HG02759 (cell line): Measurements from ENCODE around the gene IVNS1ABP.
"Not testable (repeated sequence)": the region's sequence is repeated elsewhere in the genome, so short reads cannot be mapped to it uniquely, and the experiment has no call there.

Source experiments
- ATAC-seq: cut with Tn5 transposase; IDR thresholded peaks from one replicate; pipeline ENCODE4 v1.9.1; 2021; ENCODE audit warnings: mild to moderate bottlenecking, moderate library complexity; ENCODE audit not compliant: unreplicated experiment

Gene IVNS1ABP

GRCh38 chr1:185317034-185317885 lies at the start of gene IVNS1ABP:
Gene IVNS1ABP (minus strand): TSS chr1:185317243. CDS start chr1:185309493, 7,750 bp downstream.
- ATAC-seq = peak; percentile 74

- no peak for ATAC-seq
Observed at GRCh38 chr1:185365951-185366350, 48.9 kb upstream of the IVNS1ABP start.

GRCh38 chr1:185364528-185364927 lies 47.5 kb upstream of the IVNS1ABP start:
- ATAC-seq = not testable (repeated sequence)

GRCh38 chr1:185363205-185363604 lies 46.2 kb upstream of the IVNS1ABP start:
- no peak for ATAC-seq

- no peak for ATAC-seq
Observed at GRCh38 chr1:185360714-185361113, 43.7 kb upstream of the IVNS1ABP start.

- no peak for ATAC-seq
Observed at GRCh38 chr1:185358957-185359356, 41.9 kb upstream of the IVNS1ABP start.

- no peak for ATAC-seq
Observed at GRCh38 chr1:185355947-185356346, 38.9 kb upstream of the IVNS1ABP start.

GRCh38 chr1:185353124-185353523 lies 36.1 kb upstream of the IVNS1ABP start:
- no peak for ATAC-seq

- ATAC-seq = no peak
Observed at GRCh38 chr1:185351734-185352466, 34.9 kb upstream of the IVNS1ABP start.

- ATAC-seq = no peak
Observed at GRCh38 chr1:185350027-185350442, 33.0 kb upstream of the IVNS1ABP start.

GRCh38 chr1:185349556-185349955 lies 32.5 kb upstream of the IVNS1ABP start:
- ATAC-seq = no peak

- ATAC-seq = no peak
Observed at GRCh38 chr1:185348985-185349384, 31.9 kb upstream of the IVNS1ABP start.

GRCh38 chr1:185348296-185348695 lies 31.3 kb upstream of the IVNS1ABP start:
- ATAC-seq = no peak

GRCh38 chr1:185345913-185346720 lies 29.1 kb upstream of the IVNS1ABP start:
- ATAC-seq = no peak

- no peak for ATAC-seq
Observed at GRCh38 chr1:185343306-185343705, 26.3 kb upstream of the IVNS1ABP start.

GRCh38 chr1:185342672-185343259 lies 25.7 kb upstream of the IVNS1ABP start:
- no peak for ATAC-seq

GRCh38 chr1:185342017-185342416 lies 25.0 kb upstream of the IVNS1ABP start:
- no peak for ATAC-seq

GRCh38 chr1:185341196-185341781 lies 24.2 kb upstream of the IVNS1ABP start:
- ATAC-seq = no peak

- peak; percentile 94 for ATAC-seq
Observed at GRCh38 chr1:185338719-185339622, 21.9 kb upstream of the IVNS1ABP start.
